Measurements from ENCODE around the gene EVI5. TPM values are rescaled to one million over a fixed set of nuclear protein-coding genes. Genes with fewer than 3 reads are reported as not detected.

EVI5 gene
- 10 to 100 TPM; 28.0 to 38.7 (median 31.2) TPM for total RNA-seq

- DNase-seq (ENCODE audit: low spot score in 2 of 2), result peak; percentile 89 to 92
- TF ChIP-seq CTCF (IDR thresholded peaks at IDR 0.05) (no peak), POLR2A (IDR thresholded peaks at IDR 0.05) (peak; percentile 32), POLR2AphosphoS5 (IDR thresholded peaks at IDR 0.05) (peak; percentile 57 to 87 (median 79))
- Histone ChIP-seq H3K36me3 (no peaks in the 10 kb centered on the region), H3K9me3 (no peaks in the 10 kb centered on the region), H3K4me3 (peak within 1 kb of the TSS; percentile 69 to 80 (median 74)), H3K4me1 (no peaks in the 10 kb centered on the region), H3K27me3 (no peaks in the 10 kb centered on the region), H3K27ac (peak within 1 kb of the TSS; percentile 97 to 99)
- intact Hi-C loops (cut with DNase I; ENCODE audit: low total_unique reads), result no loop called here
Measured at GRCh38 chr1:92784639-92785500, at the start of gene EVI5. EVI5 (minus strand) TSS chr1:92785108; CDS start chr1:92736546, 48,562 bp downstream.

- intact Hi-C loops (cut with DNase I; ENCODE audit: low total_unique reads), result no loop called here
- no peak for DNase-seq (ENCODE audit: low spot score in 2 of 2)
- Histone ChIP-seq H3K36me3 (no peaks in the 10 kb centered on the region), H3K4me3 (peak overlapping the region in 1 of 3 donors; percentile 82), H3K27me3 (no peaks in the 10 kb centered on the region), H3K9me3 (no peaks in the 10 kb centered on the region), H3K27ac (peak overlapping the region in 1 of 2 donors; percentile 21), H3K4me1 (peaks cover 0 to 20% of the 10 kb centered on the region in 2 donors)
- no peak for TF ChIP-seq CTCF (IDR thresholded peaks at IDR 0.05)
- TF ChIP-seq POLR2A (IDR thresholded peaks at IDR 0.05), result no peak
- no peak for TF ChIP-seq POLR2AphosphoS5 (IDR thresholded peaks at IDR 0.05)
Measured at GRCh38 chr1:92834617-92835016, 49.7 kb upstream of the EVI5 start.

- no peak for TF ChIP-seq POLR2AphosphoS5 (IDR thresholded peaks at IDR 0.05)
- TF ChIP-seq POLR2A (IDR thresholded peaks at IDR 0.05), result no peak
- TF ChIP-seq CTCF (IDR thresholded peaks at IDR 0.05), result no peak
- H3K36me3 ChIP-seq, result no peaks in the 10 kb centered on the region
- H3K4me1 ChIP-seq, result peaks cover 0 to 20% of the 10 kb centered on the region in 2 donors
- H3K27ac ChIP-seq, result peak overlapping the region; percentile 21 to 97
- no peak for DNase-seq (ENCODE audit: low spot score in 2 of 2)
- no peaks in the 10 kb centered on the region for H3K27me3 ChIP-seq
- no peaks in the 10 kb centered on the region for H3K9me3 ChIP-seq
- H3K4me3 ChIP-seq, result peak overlapping the region in 2 of 3 donors; percentile 82 to 90
- intact Hi-C loops (cut with DNase I; ENCODE audit: low total_unique reads), result no loop called here
Measured at GRCh38 chr1:92833840-92834239, 48.9 kb upstream of the EVI5 start.

DNA sequence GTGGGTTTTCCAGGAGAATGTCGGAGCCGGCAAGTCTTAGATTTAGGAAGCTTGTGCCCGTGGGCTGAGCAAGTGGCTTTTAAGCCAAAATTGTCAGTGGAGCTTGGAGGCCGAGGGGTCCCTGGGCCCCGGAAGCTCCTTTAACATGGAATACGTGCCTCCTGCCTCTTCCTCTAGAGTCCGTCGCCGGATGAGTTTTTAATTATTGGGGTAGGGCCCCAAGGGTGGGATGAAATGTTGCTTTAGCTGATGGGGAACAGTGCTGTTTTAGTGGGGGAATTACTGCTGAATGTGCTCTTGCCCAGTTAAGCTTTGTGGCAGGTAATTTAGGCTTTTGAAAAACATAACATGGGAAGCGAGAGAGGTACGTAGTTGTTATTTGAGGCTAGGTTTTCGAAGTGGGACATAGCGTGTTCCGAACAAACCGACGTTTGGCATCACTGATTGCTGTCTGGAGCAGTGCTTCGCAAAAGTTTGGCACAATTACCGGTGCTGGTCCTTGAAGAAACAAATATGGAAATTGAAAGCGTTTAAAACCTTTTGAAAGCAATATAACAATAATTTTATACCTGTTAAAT is 47.7 kb upstream of the EVI5 start:
- Histone ChIP-seq H3K4me1 (peaks cover 0 to 20% of the 10 kb centered on the region in 2 donors), H3K4me3 (peak overlapping the region; percentile 82 to 90 (median 89)), H3K9me3 (no peaks in the 10 kb centered on the region), H3K27me3 (no peaks in the 10 kb centered on the region), H3K27ac (peak overlapping the region; percentile 91 to 97), H3K36me3 (no peaks in the 10 kb centered on the region)
- TF ChIP-seq CTCF (IDR thresholded peaks at IDR 0.05) (no peak), POLR2AphosphoS5 (IDR thresholded peaks at IDR 0.05) (no peak), POLR2A (IDR thresholded peaks at IDR 0.05) (no peak)
- no peak for DNase-seq (ENCODE audit: low spot score in 2 of 2)
- intact Hi-C loops (cut with DNase I; ENCODE audit: low total_unique reads), result no loop called here

Data from breast epithelium (tissue), 4 donors.